Measurements from ENCODE around the gene SLC37A3. TPM values are rescaled to one million over a fixed set of nuclear protein-coding genes. Genes with fewer than 3 reads are reported as not detected.

Gene SLC37A3
- total RNA-seq, 1 donor from 2014 or later, result 71.0 TPM

GRCh38 chr7:140300243-140301136 lies 97.8 kb downstream of the SLC37A3 start:
- no peak overlapping the region for H3K4me2 ChIP-seq (ENCODE audit: low read length)
- peaks cover 1% of the 10 kb centered on the region for H3K9me3 Mint-ChIP-seq (ENCODE audit: unreplicated experiment)

GRCh38 chr7:140298213-140298612 lies 100.1 kb downstream of the SLC37A3 start:
- H3K9ac ChIP-seq (ENCODE audit: low read length), result no peak overlapping the region
- H3K4me2 ChIP-seq (ENCODE audit: low read length), result no peak overlapping the region
- TF ChIP-seq CTCF (IDR thresholded peaks at IDR 0.05; ENCODE audit: insufficient read depth, low read depth, low read length) (no peak), EZH2 (IDR thresholded peaks at IDR 0.05; ENCODE audit: insufficient read depth, low read length) (no peak)
- H3K36me3 Mint-ChIP-seq (ENCODE audit: low read depth, unreplicated experiment), result peaks cover 2% of the 10 kb centered on the region
- DNase-seq (ENCODE audit: low read depth) (no peak), FAIRE-seq (no peak)
- peaks cover 37% of the 10 kb centered on the region for H3K27me3 Mint-ChIP-seq (ENCODE audit: low read depth, unreplicated experiment)
- H3K36me3 ChIP-seq (ENCODE audit: insufficient read depth, low read length), result no peaks in the 10 kb centered on the region
- no peaks in the 10 kb centered on the region for H3K4me1 ChIP-seq (ENCODE audit: insufficient read depth, low read length)
- H3K4me1 Mint-ChIP-seq (ENCODE audit: low read depth, unreplicated experiment), result no peaks in the 10 kb centered on the region
- H3K79me2 ChIP-seq (ENCODE audit: insufficient read depth, low read length), result no peaks in the 10 kb centered on the region
- H3K4me3 ChIP-seq (ENCODE audit: insufficient read depth, low read depth, low read length), result no peak overlapping the region
- no peak overlapping the region for H3K27ac Mint-ChIP-seq (ENCODE audit: unreplicated experiment)
- H3K4me3 Mint-ChIP-seq (ENCODE audit: unreplicated experiment), result no peak overlapping the region
- peaks cover 1% of the 10 kb centered on the region for H3K9me3 Mint-ChIP-seq (ENCODE audit: unreplicated experiment)
- no peak overlapping the region for H3K27ac ChIP-seq (ENCODE audit: low read depth, low read length)
- no peaks in the 10 kb centered on the region for H4K20me1 ChIP-seq (ENCODE audit: insufficient read depth, low read length)
- H2AFZ ChIP-seq (ENCODE audit: low read depth, low read length), result no peak overlapping the region
- H3K27me3 ChIP-seq (ENCODE audit: insufficient read depth, low read length), result peaks cover 3% of the 10 kb centered on the region
- H3K9me3 ChIP-seq (ENCODE audit: insufficient read depth, low read depth, low read length), result no peaks in the 10 kb centered on the region

More at GRCh38 chr7:140300243-140301136, 97.8 kb downstream of the SLC37A3 start:
- Mint-ChIP-seq H3K4me1 (ENCODE audit: low read depth, unreplicated experiment) (peaks cover 3% of the 10 kb centered on the region), H3K4me3 (ENCODE audit: unreplicated experiment) (no peak overlapping the region), H3K27ac (ENCODE audit: unreplicated experiment) (no peak overlapping the region), H3K27me3 (ENCODE audit: low read depth, unreplicated experiment) (peaks cover 24% of the 10 kb centered on the region), H3K36me3 (ENCODE audit: low read depth, unreplicated experiment) (no peaks in the 10 kb centered on the region)
- Histone ChIP-seq H4K20me1 (ENCODE audit: insufficient read depth, low read length) (no peaks in the 10 kb centered on the region), H3K27me3 (ENCODE audit: insufficient read depth, low read length) (peaks cover 2% of the 10 kb centered on the region), H3K79me2 (ENCODE audit: insufficient read depth, low read length) (no peaks in the 10 kb centered on the region), H3K4me3 (ENCODE audit: insufficient read depth, low read depth, low read length) (no peak overlapping the region), H3K9me3 (ENCODE audit: insufficient read depth, low read depth, low read length) (no peaks in the 10 kb centered on the region), H2AFZ (ENCODE audit: low read depth, low read length) (no peak overlapping the region), H3K36me3 (ENCODE audit: insufficient read depth, low read length) (no peaks in the 10 kb centered on the region), H3K27ac (ENCODE audit: low read depth, low read length) (no peak overlapping the region), H3K9ac (ENCODE audit: low read length) (no peak overlapping the region), H3K4me1 (ENCODE audit: insufficient read depth, low read length) (no peaks in the 10 kb centered on the region)
- no peak for DNase-seq (ENCODE audit: low read depth)
- no peak for FAIRE-seq
- no peak for TF ChIP-seq CTCF (IDR thresholded peaks at IDR 0.05; ENCODE audit: insufficient read depth, low read depth, low read length)
- no peak for TF ChIP-seq EZH2 (IDR thresholded peaks at IDR 0.05; ENCODE audit: insufficient read depth, low read length)

- Histone ChIP-seq H3K9ac (ENCODE audit: low read length) (no peak overlapping the region), H3K9me3 (ENCODE audit: insufficient read depth, low read depth, low read length) (no peaks in the 10 kb centered on the region), H4K20me1 (ENCODE audit: insufficient read depth, low read length) (no peaks in the 10 kb centered on the region), H2AFZ (ENCODE audit: low read depth, low read length) (no peak overlapping the region), H3K27ac (ENCODE audit: low read depth, low read length) (no peak overlapping the region), H3K36me3 (ENCODE audit: insufficient read depth, low read length) (no peaks in the 10 kb centered on the region), H3K79me2 (ENCODE audit: insufficient read depth, low read length) (no peaks in the 10 kb centered on the region), H3K27me3 (ENCODE audit: insufficient read depth, low read length) (peaks cover 3% of the 10 kb centered on the region), H3K4me2 (ENCODE audit: low read length) (no peak overlapping the region), H3K4me3 (ENCODE audit: insufficient read depth, low read depth, low read length) (no peak overlapping the region), H3K4me1 (ENCODE audit: insufficient read depth, low read length) (no peaks in the 10 kb centered on the region)
- Mint-ChIP-seq H3K27me3 (ENCODE audit: low read depth, unreplicated experiment) (peaks cover 32% of the 10 kb centered on the region), H3K9me3 (ENCODE audit: unreplicated experiment) (no peaks in the 10 kb centered on the region), H3K36me3 (ENCODE audit: low read depth, unreplicated experiment) (peaks cover 2% of the 10 kb centered on the region), H3K4me1 (ENCODE audit: low read depth, unreplicated experiment) (no peaks in the 10 kb centered on the region), H3K4me3 (ENCODE audit: unreplicated experiment) (no peak overlapping the region), H3K27ac (ENCODE audit: unreplicated experiment) (no peak overlapping the region)
- FAIRE-seq (no peak), DNase-seq (ENCODE audit: low read depth) (no peak)
- TF ChIP-seq CTCF (IDR thresholded peaks at IDR 0.05; ENCODE audit: insufficient read depth, low read depth, low read length) (no peak), EZH2 (IDR thresholded peaks at IDR 0.05; ENCODE audit: insufficient read depth, low read length) (no peak)
Measured at GRCh38 chr7:140297192-140297591, 101.1 kb downstream of the SLC37A3 start.
